ENCODE results near the gene STK11. TPM values are rescaled to one million over a fixed set of nuclear protein-coding genes. Genes with fewer than 3 reads are reported as not detected.

The STK11 gene
- polyA plus RNA-seq, 1 of the 3 experiments (the other 2 are of a cell fraction), result 55.5 TPM

DNA sequence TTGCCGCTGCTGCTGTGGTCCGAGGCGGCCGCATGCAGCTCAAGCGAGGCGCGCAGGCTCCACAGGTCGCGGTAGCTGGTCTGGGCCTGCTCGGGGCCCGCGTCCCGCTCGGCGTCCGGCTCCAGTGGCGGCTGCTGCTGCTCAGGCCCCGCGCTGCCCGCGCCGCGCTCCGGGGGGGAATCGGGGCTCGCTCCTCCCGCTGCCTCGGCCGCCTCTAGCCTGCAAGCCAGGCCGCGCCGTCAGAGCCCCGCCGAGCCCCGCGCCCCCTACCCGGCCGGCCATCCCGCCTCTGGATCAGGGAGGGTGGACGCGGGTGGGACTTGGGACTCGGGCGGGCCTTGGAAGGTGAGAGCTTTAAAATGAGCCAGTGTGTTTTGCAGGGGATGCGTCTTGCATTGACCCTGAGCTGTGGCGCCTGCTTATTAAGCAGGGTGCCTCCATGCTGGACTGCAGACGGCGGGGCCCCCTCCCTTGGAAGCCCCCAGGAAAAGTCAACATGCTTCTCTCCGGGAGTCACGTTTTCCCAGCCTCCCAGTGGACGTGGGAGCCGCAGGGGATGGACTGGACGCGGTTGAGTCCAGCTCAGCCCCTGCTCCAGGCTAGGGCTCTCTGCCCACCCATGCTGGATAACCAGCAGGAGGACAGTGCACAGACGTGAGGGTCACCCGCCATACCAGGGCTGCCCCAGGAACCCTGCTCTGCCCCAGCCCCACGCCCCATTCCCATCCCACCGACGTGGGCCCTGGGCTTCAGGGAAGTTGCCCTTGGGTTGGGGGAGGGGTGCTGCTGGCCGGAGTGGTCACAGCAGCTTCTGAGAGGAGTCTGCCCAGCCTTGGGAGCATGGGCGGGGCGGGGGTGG, 24.6 kb downstream of the STK11 start:
- CTCF ChIA-PET, result interaction anchor here (1.4 kb wide), 1 partner anchor 50 kb away, joined by 3 read pairs; no protein-coding TSS in a partner anchor
- TF ChIP-seq FOSL2 (IDR thresholded peaks at IDR 0.05; ENCODE audit: borderline replicate concordance, low read depth) (no peak), RFX5 (IDR thresholded peaks at IDR 0.05; ENCODE audit: low read length) (no peak), EZH2phosphoT487 (IDR thresholded peaks at IDR 0.05; ENCODE audit: borderline replicate concordance, low read depth) (no peak), SMC3 (IDR thresholded peaks at IDR 0.05; ENCODE audit: low read depth, low read length) (no peak), TCF12 (IDR thresholded peaks at IDR 0.05) (no peak), JUND (IDR thresholded peaks at IDR 0.05) (no peak), RXRA (IDR thresholded peaks at IDR 0.05; ENCODE audit: borderline replicate concordance, low read depth) (no peak)
- TF ChIP-seq, protein P1, sequence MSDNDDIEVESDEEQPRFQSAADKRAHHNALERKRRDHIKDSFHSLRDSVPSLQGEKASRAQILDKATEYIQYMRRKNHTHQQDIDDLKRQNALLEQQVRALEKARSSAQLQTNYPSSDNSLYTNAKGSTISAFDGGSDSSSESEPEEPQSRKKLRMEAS (IDR thresholded peaks at IDR 0.05; ENCODE audit: low read depth), result no peak
- TF ChIP-seq, protein P2, sequence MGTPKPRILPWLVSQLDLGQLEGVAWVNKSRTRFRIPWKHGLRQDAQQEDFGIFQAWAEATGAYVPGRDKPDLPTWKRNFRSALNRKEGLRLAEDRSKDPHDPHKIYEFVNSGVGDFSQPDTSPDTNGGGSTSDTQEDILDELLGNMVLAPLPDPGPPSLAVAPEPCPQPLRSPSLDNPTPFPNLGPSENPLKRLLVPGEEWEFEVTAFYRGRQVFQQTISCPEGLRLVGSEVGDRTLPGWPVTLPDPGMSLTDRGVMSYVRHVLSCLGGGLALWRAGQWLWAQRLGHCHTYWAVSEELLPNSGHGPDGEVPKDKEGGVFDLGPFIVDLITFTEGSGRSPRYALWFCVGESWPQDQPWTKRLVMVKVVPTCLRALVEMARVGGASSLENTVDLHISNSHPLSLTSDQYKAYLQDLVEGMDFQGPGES (IDR thresholded peaks at IDR 0.05; ENCODE audit: low read depth, low read length), result no peak
- no peaks in the 10 kb centered on the region for H3K9me3 ChIP-seq
- H4K20me1 ChIP-seq (ENCODE audit: insufficient read depth), result peaks cover 12% of the 10 kb centered on the region
- H3F3A ChIP-seq (replicated peaks; ENCODE audit: insufficient read depth), result peaks cover 14% of the 10 kb centered on the region
- no peak overlapping the region for H2AFZ ChIP-seq (ENCODE audit: low read depth)
- no peaks in the 10 kb centered on the region for H3K9me2 ChIP-seq
- no peak overlapping the region for H3K4me2 ChIP-seq
- H3K4me3 ChIP-seq (ENCODE audit: low read depth in 2 of 2, low read length in 1 of 2), result no peak overlapping the region
- DNase-seq, result no peak
- no peaks in the 10 kb centered on the region for H3K4me1 ChIP-seq (ENCODE audit: control insufficient read depth in 1 of 2, insufficient read depth in 2 of 2, low read depth in 1 of 2, low read length in 1 of 2)
- H3K36me3 ChIP-seq (replicated peaks in 1 of 2; ENCODE audit: control insufficient read depth in 1 of 2, insufficient read depth in 2 of 2, low read length in 1 of 2), result peaks cover 0 to 57% of the 10 kb centered on the region in 2 experiments
- no peak overlapping the region for H3K9ac ChIP-seq
- WGBS (ENCODE audit: low lambda C conversion rate), result 97% methylated on average over 20 of the region's 61 CpGs
- no peak overlapping the region for H3K27ac ChIP-seq (ENCODE audit: low read depth in 2 of 2, low read length in 1 of 2)
- H3K27me3 ChIP-seq (ENCODE audit: insufficient read depth), result no peaks in the 10 kb centered on the region
- POLR2A ChIA-PET, result no interaction called here
- H3K79me2 ChIP-seq (ENCODE audit: insufficient read depth), result no peaks in the 10 kb centered on the region

DNA sequence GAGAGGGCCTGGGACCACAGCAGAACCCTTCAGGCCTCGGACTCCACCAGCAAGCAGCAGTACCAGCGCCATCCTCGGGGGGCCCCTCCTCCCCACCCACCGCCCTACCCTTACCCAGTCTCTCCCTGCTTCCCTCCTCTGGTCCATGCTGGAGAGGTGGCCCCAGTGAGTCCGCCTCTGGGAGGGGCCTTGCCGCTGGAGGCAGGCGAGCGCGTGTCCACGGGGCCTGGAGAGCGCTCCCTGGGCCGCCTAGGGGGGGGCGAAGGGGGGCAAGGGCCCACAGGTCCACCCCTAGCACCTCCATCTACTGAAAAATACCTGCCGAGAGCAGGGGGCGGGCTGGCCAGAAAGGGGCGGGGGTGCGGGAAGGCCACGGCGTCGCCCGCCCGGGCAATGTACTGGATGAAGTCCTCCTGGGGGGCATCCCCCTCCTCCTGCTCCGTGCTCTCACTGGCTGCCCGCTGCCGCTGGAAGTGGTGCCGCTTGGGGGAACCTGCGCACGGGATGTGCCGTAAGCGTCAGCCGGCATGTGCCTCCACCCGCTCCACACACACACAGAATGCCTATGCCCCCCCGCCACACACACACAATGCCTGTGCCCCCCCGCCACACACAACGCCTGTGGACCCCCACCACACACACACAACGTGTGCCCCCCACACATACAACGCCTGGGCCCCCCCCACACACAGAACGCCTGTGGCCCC, 25.4 kb downstream of the STK11 start:
- H3K9me3 ChIP-seq, result no peaks in the 10 kb centered on the region
- DNase-seq, result peak; percentile 49
- WGBS (ENCODE audit: low lambda C conversion rate), result 95% methylated on average over 29 of the region's 38 CpGs
- H4K20me1 ChIP-seq (ENCODE audit: insufficient read depth), result peaks cover 19% of the 10 kb centered on the region
- H3K79me2 ChIP-seq (ENCODE audit: insufficient read depth), result peaks cover 6% of the 10 kb centered on the region; the same call in 1 of the 2 replicates
- no peak overlapping the region for H3K4me2 ChIP-seq
- POLR2A ChIA-PET, result no interaction called here
- peaks cover 0 to 61% of the 10 kb centered on the region in 2 experiments for H3K36me3 ChIP-seq (replicated peaks in 1 of 2; ENCODE audit: control insufficient read depth in 1 of 2, insufficient read depth in 2 of 2, low read length in 1 of 2)
- no peak overlapping the region for H3K27ac ChIP-seq (ENCODE audit: low read depth in 2 of 2, low read length in 1 of 2)
- no peak overlapping the region for H3K9ac ChIP-seq
- H2AFZ ChIP-seq (ENCODE audit: low read depth), result no peak overlapping the region
- H3K4me1 ChIP-seq (ENCODE audit: control insufficient read depth in 1 of 2, insufficient read depth in 2 of 2, low read depth in 1 of 2, low read length in 1 of 2), result peaks cover 0 to 4% of the 10 kb centered on the region in 2 experiments; a peak in 1 of 4 replicates
- H3F3A ChIP-seq (replicated peaks; ENCODE audit: insufficient read depth), result peaks cover 14% of the 10 kb centered on the region
- H3K27me3 ChIP-seq (ENCODE audit: insufficient read depth), result no peaks in the 10 kb centered on the region
- H3K9me2 ChIP-seq, result no peaks in the 10 kb centered on the region
- CTCF ChIA-PET, result interaction anchor here (1.4 kb wide), 1 partner anchor 49 kb away, joined by 3 read pairs; no protein-coding TSS in a partner anchor
- H3K4me3 ChIP-seq (ENCODE audit: low read depth in 2 of 2, low read length in 1 of 2), result no peak overlapping the region
- TF ChIP-seq, protein P3, sequence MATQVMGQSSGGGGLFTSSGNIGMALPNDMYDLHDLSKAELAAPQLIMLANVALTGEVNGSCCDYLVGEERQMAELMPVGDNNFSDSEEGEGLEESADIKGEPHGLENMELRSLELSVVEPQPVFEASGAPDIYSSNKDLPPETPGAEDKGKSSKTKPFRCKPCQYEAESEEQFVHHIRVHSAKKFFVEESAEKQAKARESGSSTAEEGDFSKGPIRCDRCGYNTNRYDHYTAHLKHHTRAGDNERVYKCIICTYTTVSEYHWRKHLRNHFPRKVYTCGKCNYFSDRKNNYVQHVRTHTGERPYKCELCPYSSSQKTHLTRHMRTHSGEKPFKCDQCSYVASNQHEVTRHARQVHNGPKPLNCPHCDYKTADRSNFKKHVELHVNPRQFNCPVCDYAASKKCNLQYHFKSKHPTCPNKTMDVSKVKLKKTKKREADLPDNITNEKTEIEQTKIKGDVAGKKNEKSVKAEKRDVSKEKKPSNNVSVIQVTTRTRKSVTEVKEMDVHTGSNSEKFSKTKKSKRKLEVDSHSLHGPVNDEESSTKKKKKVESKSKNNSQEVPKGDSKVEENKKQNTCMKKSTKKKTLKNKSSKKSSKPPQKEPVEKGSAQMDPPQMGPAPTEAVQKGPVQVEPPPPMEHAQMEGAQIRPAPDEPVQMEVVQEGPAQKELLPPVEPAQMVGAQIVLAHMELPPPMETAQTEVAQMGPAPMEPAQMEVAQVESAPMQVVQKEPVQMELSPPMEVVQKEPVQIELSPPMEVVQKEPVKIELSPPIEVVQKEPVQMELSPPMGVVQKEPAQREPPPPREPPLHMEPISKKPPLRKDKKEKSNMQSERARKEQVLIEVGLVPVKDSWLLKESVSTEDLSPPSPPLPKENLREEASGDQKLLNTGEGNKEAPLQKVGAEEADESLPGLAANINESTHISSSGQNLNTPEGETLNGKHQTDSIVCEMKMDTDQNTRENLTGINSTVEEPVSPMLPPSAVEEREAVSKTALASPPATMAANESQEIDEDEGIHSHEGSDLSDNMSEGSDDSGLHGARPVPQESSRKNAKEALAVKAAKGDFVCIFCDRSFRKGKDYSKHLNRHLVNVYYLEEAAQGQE (IDR thresholded peaks at IDR 0.05; ENCODE audit: low read depth, low read length), result no peak
- TF ChIP-seq GABPA (IDR thresholded peaks at IDR 0.05; ENCODE audit: low read depth) (no peak), RCOR1 (IDR thresholded peaks at IDR 0.05; ENCODE audit: low read length) (no peak), RXRA (IDR thresholded peaks at IDR 0.05; ENCODE audit: borderline replicate concordance, low read depth) (no peak)
- TF ChIP-seq, protein P2 (IDR thresholded peaks at IDR 0.05; ENCODE audit: low read depth, low read length), result no peak
- TF ChIP-seq, protein P4, sequence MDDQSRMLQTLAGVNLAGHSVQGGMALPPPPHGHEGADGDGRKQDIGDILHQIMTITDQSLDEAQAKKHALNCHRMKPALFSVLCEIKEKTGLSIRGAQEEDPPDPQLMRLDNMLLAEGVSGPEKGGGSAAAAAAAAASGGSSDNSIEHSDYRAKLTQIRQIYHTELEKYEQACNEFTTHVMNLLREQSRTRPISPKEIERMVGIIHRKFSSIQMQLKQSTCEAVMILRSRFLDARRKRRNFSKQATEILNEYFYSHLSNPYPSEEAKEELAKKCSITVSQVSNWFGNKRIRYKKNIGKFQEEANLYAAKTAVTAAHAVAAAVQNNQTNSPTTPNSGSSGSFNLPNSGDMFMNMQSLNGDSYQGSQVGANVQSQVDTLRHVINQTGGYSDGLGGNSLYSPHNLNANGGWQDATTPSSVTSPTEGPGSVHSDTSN (IDR thresholded peaks at IDR 0.05), result no peak
- TF ChIP-seq, protein P5, sequence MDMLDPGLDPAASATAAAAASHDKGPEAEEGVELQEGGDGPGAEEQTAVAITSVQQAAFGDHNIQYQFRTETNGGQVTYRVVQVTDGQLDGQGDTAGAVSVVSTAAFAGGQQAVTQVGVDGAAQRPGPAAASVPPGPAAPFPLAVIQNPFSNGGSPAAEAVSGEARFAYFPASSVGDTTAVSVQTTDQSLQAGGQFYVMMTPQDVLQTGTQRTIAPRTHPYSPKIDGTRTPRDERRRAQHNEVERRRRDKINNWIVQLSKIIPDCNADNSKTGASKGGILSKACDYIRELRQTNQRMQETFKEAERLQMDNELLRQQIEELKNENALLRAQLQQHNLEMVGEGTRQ (IDR thresholded peaks at IDR 0.05; ENCODE audit: borderline replicate concordance, low read depth, low read length), result no peak

Measured in SK-N-SH (cell line).